Stimulated activated CD8-positive, alpha-beta memory T cell treated with anti-CD3 and anti-CD28 coated beads, Interleukin-2, amount 100 ng/mL, for 1 hour (primary cell): Measurements from ENCODE around the gene DDT.
"Not testable (repeated sequence)": the region's sequence is repeated elsewhere in the genome, so short reads cannot be mapped to it uniquely, and the experiment has no call there.

Experiments
- DNase-seq, 2 donors: peaks; one replicate each; pipeline ENCODE4 v3.0.0-alpha.2; 2020; ENCODE audit warnings: low read depth in 2 of 2

Gene DDT

GRCh38 chr22:23952794-23953405, 21.3 kb downstream of the DDT start:
- DNase-seq: not testable (repeated sequence)

GRCh38 chr22:23951383-23951782, 22.9 kb downstream of the DDT start:
- DNase-seq: not testable (repeated sequence)

GRCh38 chr22:23949764-23950163, 24.5 kb downstream of the DDT start:
- DNase-seq: not testable (repeated sequence)

- not testable (repeated sequence) for DNase-seq
Observed at GRCh38 chr22:23947391-23947790, 26.9 kb downstream of the DDT start.

- DNase-seq: not testable (repeated sequence)
Observed at GRCh38 chr22:23940166-23940565, 34.1 kb downstream of the DDT start.

GRCh38 chr22:23939017-23939357, 35.3 kb downstream of the DDT start:
- no peak for DNase-seq

GRCh38 chr22:23938328-23939016, 35.8 kb downstream of the DDT start:
- DNase-seq: no peak

GRCh38 chr22:23926561-23926960, 47.7 kb downstream of the DDT start:
- DNase-seq: no peak

GRCh38 chr22:23925020-23925606, 49.1 kb downstream of the DDT start:
- DNase-seq: no peak

- no peak for DNase-seq
Observed at GRCh38 chr22:23922921-23923320, 51.3 kb downstream of the DDT start.

GRCh38 chr22:23921586-23922201, 52.5 kb downstream of the DDT start:
- not testable (repeated sequence) for DNase-seq
